ENCODE results near the gene ADAMTSL4.

DNA sequence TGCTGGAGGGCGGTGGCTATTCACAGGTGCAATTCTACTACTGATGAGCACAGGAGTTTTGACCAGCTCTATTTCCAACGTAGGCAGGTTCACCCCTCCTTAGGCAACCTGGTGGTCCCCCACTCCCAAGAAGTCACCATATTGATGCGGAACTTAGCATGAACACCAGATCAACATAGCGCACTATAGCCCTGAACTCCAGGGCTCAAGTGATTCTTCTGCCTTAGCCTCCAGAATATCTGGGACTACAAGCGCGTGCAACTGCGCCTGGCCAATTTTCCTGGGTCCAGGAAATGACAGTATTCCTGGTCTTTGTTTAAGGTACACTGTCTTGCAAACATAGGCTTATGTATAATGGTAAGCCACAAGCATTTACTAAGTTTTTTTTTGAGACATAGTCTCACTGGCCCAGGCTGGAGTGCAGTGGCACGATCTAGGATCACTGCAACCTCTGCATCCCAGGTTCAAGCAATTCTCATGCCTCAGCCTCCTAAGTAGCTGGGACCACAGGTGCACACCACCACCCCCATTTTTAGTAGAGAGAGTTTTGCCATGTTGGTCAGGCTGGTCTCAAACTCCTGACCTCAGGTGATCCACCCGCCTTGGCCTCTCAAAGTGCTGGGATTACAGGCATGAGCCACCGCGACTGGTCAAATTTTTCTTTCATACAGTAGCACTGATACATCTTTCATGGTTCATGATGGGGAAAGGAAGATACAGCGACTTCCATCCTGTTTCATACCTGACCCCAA, 17.6 kb downstream of the ADAMTSL4 start:
- TF ChIP-seq, protein P1, sequence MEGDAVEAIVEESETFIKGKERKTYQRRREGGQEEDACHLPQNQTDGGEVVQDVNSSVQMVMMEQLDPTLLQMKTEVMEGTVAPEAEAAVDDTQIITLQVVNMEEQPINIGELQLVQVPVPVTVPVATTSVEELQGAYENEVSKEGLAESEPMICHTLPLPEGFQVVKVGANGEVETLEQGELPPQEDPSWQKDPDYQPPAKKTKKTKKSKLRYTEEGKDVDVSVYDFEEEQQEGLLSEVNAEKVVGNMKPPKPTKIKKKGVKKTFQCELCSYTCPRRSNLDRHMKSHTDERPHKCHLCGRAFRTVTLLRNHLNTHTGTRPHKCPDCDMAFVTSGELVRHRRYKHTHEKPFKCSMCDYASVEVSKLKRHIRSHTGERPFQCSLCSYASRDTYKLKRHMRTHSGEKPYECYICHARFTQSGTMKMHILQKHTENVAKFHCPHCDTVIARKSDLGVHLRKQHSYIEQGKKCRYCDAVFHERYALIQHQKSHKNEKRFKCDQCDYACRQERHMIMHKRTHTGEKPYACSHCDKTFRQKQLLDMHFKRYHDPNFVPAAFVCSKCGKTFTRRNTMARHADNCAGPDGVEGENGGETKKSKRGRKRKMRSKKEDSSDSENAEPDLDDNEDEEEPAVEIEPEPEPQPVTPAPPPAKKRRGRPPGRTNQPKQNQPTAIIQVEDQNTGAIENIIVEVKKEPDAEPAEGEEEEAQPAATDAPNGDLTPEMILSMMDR (IDR thresholded peaks at IDR 0.05; ENCODE audit: insufficient read depth, low read length, poor library complexity, severe bottlenecking) = no peak
- no peak for TF ChIP-seq EZH2phosphoT487 (conservative IDR thresholded peaks at IDR 0.05; ENCODE audit: low read length)
